Lung (tissue), 12 donors: ENCODE data around the gene CBARP. TPM values are rescaled to one million over a fixed set of nuclear protein-coding genes. Genes with fewer than 3 reads are reported as not detected.

Source experiments
- ATAC-seq: fragments of 200-7000 bp; cut with Tn5 transposase; one replicate; pipeline ENCODE4 v1.9.1; 2020; ENCODE audit warnings: moderate number of reproducible peaks; ENCODE audit not compliant: insufficient read depth, low FRiP score
- DNase-seq, 3 donors: peaks; one replicate each; pipeline ENCODE4 v3.0.0-alpha.2; 2013 to 2017
- H3K27ac ChIP-seq, 2 donors: one replicate each; pipeline ENCODE4 v1.5.1; 2013; ENCODE audit warnings: mild to moderate bottlenecking in 2 of 2, moderate library complexity in 2 of 2, control low read depth in 1 of 2, inconsistent platforms in 1 of 2, low read depth in 1 of 2, low read length in 1 of 2
- H3K27me3 ChIP-seq, 3 donors: one replicate each; pipeline ENCODE4 v1.5.1; 2013; ENCODE audit warnings: low read length in 2 of 3; ENCODE audit not compliant: control insufficient read depth in 3 of 3, insufficient read depth in 3 of 3
- H3K36me3 ChIP-seq, 4 donors: one replicate each; pipeline ENCODE4 v1.5.1; 2013; ENCODE audit warnings: low read length in 4 of 4, mild to moderate bottlenecking in 1 of 4, moderate library complexity in 1 of 4; ENCODE audit not compliant: control insufficient read depth in 4 of 4, insufficient read depth in 4 of 4
- H3K4me1 ChIP-seq, 5 donors: one replicate each; pipeline ENCODE4 v1.5.1; 2013; ENCODE audit warnings: low read length in 5 of 5, mild to moderate bottlenecking in 2 of 5, moderate library complexity in 1 of 5; ENCODE audit not compliant: control insufficient read depth in 5 of 5, insufficient read depth in 5 of 5
- H3K4me3 ChIP-seq: one replicate; pipeline ENCODE4 v1.5.1; 2013; ENCODE audit warnings: mild to moderate bottlenecking, control low read depth, moderate library complexity
- H3K9ac ChIP-seq, 2 donors: one replicate each; pipeline ENCODE4 v1.5.1; 2013; ENCODE audit warnings: low read length in 2 of 2, control low read depth in 1 of 2; ENCODE audit not compliant: insufficient read depth in 1 of 2
- H3K9me3 ChIP-seq, 4 donors: one replicate each; pipeline ENCODE4 v1.5.1; 2013; ENCODE audit warnings: low read length in 3 of 4, mild to moderate bottlenecking in 1 of 4, moderate library complexity in 1 of 4; ENCODE audit not compliant: control insufficient read depth in 4 of 4, insufficient read depth in 3 of 4
- CTCF ChIP-seq: IDR thresholded peaks from 2 replicates; pipeline ENCODE4 v1.5.1; 2012; ENCODE audit warnings: mild to moderate bottlenecking; ENCODE audit errors: control extremely low read depth, extremely low read depth
- WGBS, 2 donors: extraction: QIAGEN DNeasy Blood & Tissue Kit; methylation state at CpG; one replicate each; pipeline ENCODE4 v1.1.7; 2013; 5-methylcytosine and 5-hydroxymethylcytosine counted together
- polyA plus RNA-seq, 2 donors: library from polyadenylated mRNA; stranded (reverse); fragments of 200-250 nt; gene quantifications; one replicate each; pipeline ENCODE4 v1.2.1, GENCODE V29; 2013
- total RNA-seq, 2 donors: library from RNA; depleted of rRNA in 1 of 2; stranded (reverse); fragments of >200 nt in 1 of 2; gene quantifications; one replicate each; pipeline ENCODE4 v1.2.1, GENCODE V29; 2014 to 2021
- donor health status: control.
- donor health status: control.
- donor health status: Bipolar disorder and iron deficiency.
- donor health status: healthy.
- donor health status: DM: yes; HTN: yes; CAD: no.

Gene CBARP
- total and polyA plus RNA-seq, 4 donors = 0.23 to 0.83 (median 0.59) TPM

- no peak for DNase-seq
- 84 to 85% methylated on average over 19 to 20 of the region's 20 CpGs for WGBS, 2 donors
- Histone ChIP-seq H3K27me3 (no peaks in the 10 kb centered on the region), H3K4me1 (peaks cover 2 to 32% (median 12%) of the 10 kb centered on the region in 5 donors), H3K27ac (peak overlapping the region; percentile 97 to 98), H3K9ac (no peak overlapping the region), H3K9me3 (no peaks in the 10 kb centered on the region), H3K36me3 (peaks cover 14 to 62% (median 33%) of the 10 kb centered on the region in 4 donors), H3K4me3 (no peak overlapping the region)
- ATAC-seq = no peak
- no peak for TF ChIP-seq CTCF
These were observed 16.9 kb upstream of the CBARP start for GRCh38 chr19:1254530-1255185.

- DNase-seq (no peak), ATAC-seq (no peak)
- no peak overlapping the region for H3K9ac ChIP-seq
- H3K27me3 ChIP-seq = no peaks in the 10 kb centered on the region
- H3K9me3 ChIP-seq = no peaks in the 10 kb centered on the region
- WGBS, 2 donors = 64 to 66% methylated on average over 36 to 37 of the region's 37 CpGs
- peaks cover 2 to 27% (median 12%) of the 10 kb centered on the region in 5 donors for H3K4me1 ChIP-seq
- TF ChIP-seq CTCF = no peak
- peaks cover 14 to 62% (median 33%) of the 10 kb centered on the region in 4 donors for H3K36me3 ChIP-seq
- no peak overlapping the region for H3K4me3 ChIP-seq
- H3K27ac ChIP-seq = peak overlapping the region; percentile 97 to 98
These were observed 16.3 kb upstream of the CBARP start for GRCh38 chr19:1254081-1254527.

GRCh38 chr19:1253514-1254080, 15.8 kb upstream of the CBARP start:
- no peaks in the 10 kb centered on the region for H3K27me3 ChIP-seq
- 20 to 35% methylated on average over 22 to 23 of the region's 23 CpGs for WGBS, 2 donors
- H3K9me3 ChIP-seq = no peaks in the 10 kb centered on the region
- peaks cover 14 to 62% (median 33%) of the 10 kb centered on the region in 4 donors for H3K36me3 ChIP-seq
- ATAC-seq = peak; percentile 1
- peak overlapping the region; percentile 33 for H3K4me3 ChIP-seq
- peaks cover 2 to 27% (median 12%) of the 10 kb centered on the region in 5 donors for H3K4me1 ChIP-seq
- H3K27ac ChIP-seq = peak overlapping the region; percentile 97 to 98
- no peak for TF ChIP-seq CTCF
- no peak overlapping the region for H3K9ac ChIP-seq
- DNase-seq = no peak
